NT2/D1 (cell line): ENCODE measurements around the gene HOXD3.

Experiments
- DNase-seq: peaks from one replicate; pipeline ENCODE4 v3.0.0-alpha.2; 2011; ENCODE audit warnings: low read depth, low spot score
- H3K27me3 ChIP-seq: 2 replicates; pipeline ENCODE4 v1.6.0; 2011; ENCODE audit warnings: mild to moderate bottlenecking; ENCODE audit not compliant: insufficient read length, insufficient read depth
- H3K36me3 ChIP-seq: 2 replicates; pipeline ENCODE4 v1.6.1; 2011; ENCODE audit warnings: mild to moderate bottlenecking, low read length, mixed read lengths; ENCODE audit not compliant: insufficient read depth, insufficient read length
- H3K4me1 ChIP-seq: 2 replicates; pipeline ENCODE4 v1.5.1; 2011; ENCODE audit not compliant: insufficient read depth, insufficient read length
- H3K4me3 ChIP-seq: 2 replicates; pipeline ENCODE4 v1.5.1; 2011; ENCODE audit warnings: low read depth; ENCODE audit not compliant: insufficient read length
- H3K9ac ChIP-seq: 2 replicates; pipeline ENCODE4 v1.6.0; 2011; ENCODE audit warnings: low read depth; ENCODE audit not compliant: insufficient read length
- H3K9me3 ChIP-seq: 2 replicates; pipeline ENCODE4 v1.5.1; 2011; ENCODE audit warnings: mild to moderate bottlenecking, low read length; ENCODE audit not compliant: insufficient read depth
- SUZ12 ChIP-seq: IDR thresholded peaks from 2 replicates; pipeline ENCODE4 v1.6.1; 2011; ENCODE audit not compliant: insufficient read length, insufficient read depth; ENCODE audit errors: extremely low read depth
- YY1 ChIP-seq: IDR thresholded peaks from 2 replicates; pipeline ENCODE4 v1.6.1; 2011; ENCODE audit not compliant: insufficient read length, insufficient read depth
- ZNF274 ChIP-seq: IDR thresholded peaks from 2 replicates; pipeline ENCODE4 v1.6.1; 2011; ENCODE audit warnings: mild to moderate bottlenecking, low read depth, low read length

HOXD3 gene

GRCh38 chr2:176172007-176172894 lies 15.1 kb downstream of the HOXD3 start:
- Histone ChIP-seq H3K4me1 (peaks cover 8% of the 10 kb centered on the region), H3K9ac (peak overlapping the region; percentile 17), H3K36me3 (no peaks in the 10 kb centered on the region), H3K27me3 (peaks cover 100% of the 10 kb centered on the region), H3K9me3 (no peaks in the 10 kb centered on the region; the same call in 1 of the 2 replicates), H3K4me3 (no peak overlapping the region)
- DNase-seq: no peak
- TF ChIP-seq ZNF274 (no peak), SUZ12 (no peak), YY1 (no peak)

- Histone ChIP-seq H3K36me3 (no peaks in the 10 kb centered on the region), H3K9ac (no peak overlapping the region), H3K4me1 (peaks cover 8% of the 10 kb centered on the region), H3K27me3 (peaks cover 100% of the 10 kb centered on the region), H3K4me3 (no peak overlapping the region), H3K9me3 (no peaks in the 10 kb centered on the region)
- TF ChIP-seq SUZ12 (no peak), ZNF274 (no peak), YY1 (no peak)
- no peak for DNase-seq
These were observed 15.9 kb downstream of the HOXD3 start for GRCh38 chr2:176172895-176173566.

GRCh38 chr2:176173567-176174381 lies 16.7 kb downstream of the HOXD3 start:
- no peak for TF ChIP-seq ZNF274
- TF ChIP-seq SUZ12: no peak
- no peak for TF ChIP-seq YY1
- Histone ChIP-seq H3K9ac (no peak overlapping the region), H3K36me3 (no peaks in the 10 kb centered on the region), H3K27me3 (peaks cover 100% of the 10 kb centered on the region), H3K9me3 (no peaks in the 10 kb centered on the region), H3K4me3 (no peak overlapping the region), H3K4me1 (peaks cover 8% of the 10 kb centered on the region)
- DNase-seq: no peak

- Histone ChIP-seq H3K36me3 (no peaks in the 10 kb centered on the region), H3K27me3 (peaks cover 100% of the 10 kb centered on the region), H3K9me3 (no peaks in the 10 kb centered on the region), H3K4me3 (no peak overlapping the region), H3K4me1 (peaks cover 8% of the 10 kb centered on the region), H3K9ac (peak overlapping the region; percentile 37)
- TF ChIP-seq SUZ12 (peak; percentile 62), ZNF274 (no peak)
- no peak for DNase-seq
These were observed 17.3 kb downstream of the HOXD3 start for GRCh38 chr2:176174382-176174823.

GRCh38 chr2:176174824-176175708 lies 18.0 kb downstream of the HOXD3 start:
- Histone ChIP-seq H3K9ac (peak overlapping the region; percentile 37), H3K4me1 (peaks cover 8% of the 10 kb centered on the region), H3K27me3 (peaks cover 100% of the 10 kb centered on the region), H3K4me3 (peak overlapping the region; percentile 24), H3K9me3 (no peaks in the 10 kb centered on the region), H3K36me3 (no peaks in the 10 kb centered on the region)
- peak; percentile 70 for DNase-seq
- TF ChIP-seq SUZ12 (no peak), YY1 (no peak), ZNF274 (no peak)
